GM21723 (cell line): Measurements from ENCODE around the gene LUZP4.
"Not testable (repeated sequence)": the region's sequence is repeated elsewhere in the genome, so short reads cannot be mapped to it uniquely, and the experiment has no call there.

Experiments used
- ATAC-seq: cut with Tn5 transposase; IDR thresholded peaks from one replicate; pipeline ENCODE4 v1.9.1; 2021; ENCODE audit warnings: mild to moderate bottlenecking, moderate library complexity; ENCODE audit not compliant: unreplicated experiment

LUZP4 gene

DNA sequence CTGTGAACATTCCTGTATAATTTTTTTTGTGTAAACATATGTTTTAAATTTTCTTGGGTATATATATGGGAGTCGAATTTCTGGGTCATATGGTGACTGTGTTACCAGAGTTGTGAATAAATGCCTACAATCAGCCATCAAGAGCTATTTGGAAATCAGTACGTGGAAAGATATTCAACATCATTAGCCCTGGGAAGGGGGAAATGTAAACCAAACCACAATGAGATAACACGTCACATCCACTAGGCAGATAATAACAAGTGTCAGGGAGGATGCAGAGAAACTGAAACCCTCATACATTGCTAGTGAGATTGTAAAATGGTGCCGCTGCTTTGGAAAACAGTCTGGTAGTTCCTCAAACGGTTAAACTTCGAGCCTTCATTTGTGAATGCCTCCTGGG lies 43.9 kb downstream of the LUZP4 start:
- no peak for ATAC-seq

DNA sequence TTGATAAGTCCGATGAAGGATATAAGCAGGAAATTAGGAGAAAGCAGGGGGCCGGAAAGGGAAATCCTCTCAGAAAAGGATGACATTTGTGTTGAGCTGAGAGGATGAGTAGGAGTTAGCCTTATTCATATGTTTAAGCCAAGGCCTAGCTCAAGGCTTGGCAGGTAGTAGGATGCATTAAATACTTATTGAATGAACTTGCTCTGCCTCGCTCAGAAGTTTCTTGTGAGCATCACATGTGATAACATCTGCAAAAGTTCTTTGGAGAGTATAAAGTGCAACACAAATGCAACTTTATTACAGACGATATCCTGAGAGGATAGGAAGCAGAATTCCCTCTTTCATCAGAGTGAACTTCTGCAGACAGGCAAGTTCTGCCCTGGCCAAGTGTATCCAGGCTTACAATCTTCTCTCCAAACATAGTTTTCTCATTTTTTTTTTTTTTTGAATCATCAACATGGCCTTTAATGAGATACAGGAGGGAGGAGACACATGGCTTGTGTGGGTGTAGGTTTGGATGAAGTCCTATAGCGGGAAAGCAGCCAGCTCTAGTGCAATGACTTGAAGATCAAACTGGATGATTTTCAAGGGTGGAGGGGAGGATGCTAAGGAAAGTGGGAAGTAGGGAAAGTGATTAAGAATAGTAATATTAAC lies 48.1 kb downstream of the LUZP4 start:
- ATAC-seq, result no peak

DNA sequence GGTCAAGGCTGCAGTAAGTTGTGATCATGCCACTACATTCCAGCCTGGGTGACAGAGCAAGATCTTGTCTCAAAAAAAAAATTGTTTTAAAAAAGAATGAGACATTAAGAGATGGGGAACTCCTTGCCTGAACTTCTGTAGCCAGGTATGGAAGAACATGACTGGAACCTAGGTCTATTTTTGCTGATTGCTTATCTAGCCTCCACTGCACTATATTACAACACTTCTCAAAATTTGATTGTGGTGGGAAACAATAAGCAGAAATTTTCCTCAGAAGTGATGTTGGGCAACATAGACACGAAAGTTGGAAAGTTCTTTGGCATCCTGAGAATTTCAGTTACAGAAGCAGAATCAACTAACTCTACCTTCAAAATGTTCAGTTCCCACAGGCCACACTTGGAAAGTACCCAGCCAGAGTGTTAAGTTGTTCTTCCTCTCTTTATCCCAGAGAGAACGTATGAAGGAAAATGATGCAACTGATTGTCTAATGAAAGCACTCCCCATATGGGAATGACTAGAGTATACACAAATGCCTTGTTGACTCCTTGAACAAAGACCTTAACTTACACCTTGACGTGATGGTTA lies 50.0 kb downstream of the LUZP4 start:
- no peak for ATAC-seq

DNA sequence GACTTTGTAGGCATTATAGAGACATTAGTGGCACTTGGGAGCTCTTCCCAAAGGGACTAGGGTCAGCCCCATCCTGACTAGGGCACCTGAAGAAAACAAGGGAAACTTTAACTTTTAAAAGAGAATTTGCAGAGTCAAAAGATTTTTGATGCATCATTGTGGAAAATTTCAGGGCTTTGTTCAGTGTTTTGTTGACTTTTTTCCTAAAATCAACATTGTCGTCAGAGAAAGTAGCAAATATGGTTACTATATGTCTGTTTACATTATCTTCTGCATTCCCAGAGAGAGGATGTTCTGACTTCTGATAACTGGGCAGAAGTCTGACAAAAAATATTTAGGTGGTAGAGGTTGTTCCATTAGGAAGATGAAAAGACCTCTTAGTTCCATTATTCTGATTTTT lies 51.9 kb downstream of the LUZP4 start:
- no peak for ATAC-seq

DNA sequence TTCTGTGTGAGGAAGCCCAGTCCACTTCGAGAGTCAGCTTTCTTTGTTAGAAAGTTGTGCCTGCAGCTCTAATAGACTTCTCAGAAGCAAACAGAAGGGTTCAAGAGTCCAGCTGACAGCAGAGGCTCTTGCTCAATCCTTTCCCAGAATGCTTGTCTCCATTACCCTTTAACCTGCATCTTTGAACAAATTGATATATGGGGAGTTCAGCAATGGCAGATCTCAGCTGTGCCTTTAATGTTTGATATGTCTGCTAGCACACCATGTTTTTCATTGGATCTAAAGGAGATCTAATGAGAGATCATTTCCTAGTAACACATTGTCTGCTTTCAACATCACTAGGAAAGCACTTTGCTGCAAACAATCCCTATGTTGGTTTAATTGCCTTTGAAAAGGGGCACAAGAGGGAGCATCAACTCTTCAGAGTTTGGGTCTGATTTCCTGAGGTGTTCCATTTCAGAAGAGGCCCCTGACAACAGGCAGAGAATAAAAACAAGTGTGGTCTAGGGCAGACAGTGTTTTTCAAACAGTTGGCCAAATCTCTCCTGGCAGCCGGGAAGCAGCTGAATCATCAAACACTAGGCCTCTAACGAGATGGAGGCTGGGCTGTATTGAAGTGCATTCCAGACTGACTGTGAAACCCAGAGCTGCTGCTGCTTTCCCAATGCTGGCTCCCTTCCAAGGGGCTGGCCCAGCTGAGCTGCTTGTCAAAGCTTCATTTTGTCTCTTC lies 55.5 kb downstream of the LUZP4 start:
- no peak for ATAC-seq

DNA sequence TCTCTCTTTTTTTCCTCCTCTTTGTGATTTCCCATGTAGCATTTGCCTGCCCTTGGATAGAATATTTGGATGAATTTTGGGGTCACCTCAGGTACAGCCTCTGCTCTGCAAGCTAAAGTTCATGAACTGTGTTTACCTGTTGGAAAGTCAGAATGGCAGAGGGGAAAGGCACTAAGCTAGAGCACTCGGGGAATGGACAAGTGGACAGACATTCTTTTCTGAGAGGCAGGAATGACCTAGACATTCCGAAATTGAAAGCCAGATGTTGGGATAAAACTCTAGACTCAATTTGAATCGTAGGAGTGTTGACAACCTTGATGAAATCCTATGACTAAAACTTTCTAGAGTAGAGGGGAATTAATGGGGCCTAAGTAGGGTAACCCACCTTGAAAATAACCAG lies 56.1 kb downstream of the LUZP4 start:
- ATAC-seq, result no peak

DNA sequence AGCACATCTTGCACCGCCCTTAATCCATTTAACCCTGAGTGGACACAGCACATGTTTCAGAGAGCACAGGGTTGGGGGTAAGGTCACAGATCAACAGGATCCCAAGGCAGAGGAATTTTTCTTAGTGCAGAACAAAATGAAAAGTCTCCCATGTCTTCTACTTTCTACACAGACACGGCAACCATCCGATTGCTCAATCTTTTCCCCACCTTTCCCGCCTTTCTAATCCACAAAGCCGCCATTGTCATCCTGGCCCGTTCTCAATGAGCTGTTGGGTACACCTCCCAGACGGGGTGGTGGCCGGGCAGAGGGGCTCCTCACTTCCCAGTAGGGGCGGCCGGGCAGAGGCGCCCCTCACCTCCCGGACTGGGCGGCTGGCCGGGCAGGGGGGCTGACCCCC lies 57.2 kb downstream of the LUZP4 start:
- ATAC-seq, result not testable (repeated sequence)

DNA sequence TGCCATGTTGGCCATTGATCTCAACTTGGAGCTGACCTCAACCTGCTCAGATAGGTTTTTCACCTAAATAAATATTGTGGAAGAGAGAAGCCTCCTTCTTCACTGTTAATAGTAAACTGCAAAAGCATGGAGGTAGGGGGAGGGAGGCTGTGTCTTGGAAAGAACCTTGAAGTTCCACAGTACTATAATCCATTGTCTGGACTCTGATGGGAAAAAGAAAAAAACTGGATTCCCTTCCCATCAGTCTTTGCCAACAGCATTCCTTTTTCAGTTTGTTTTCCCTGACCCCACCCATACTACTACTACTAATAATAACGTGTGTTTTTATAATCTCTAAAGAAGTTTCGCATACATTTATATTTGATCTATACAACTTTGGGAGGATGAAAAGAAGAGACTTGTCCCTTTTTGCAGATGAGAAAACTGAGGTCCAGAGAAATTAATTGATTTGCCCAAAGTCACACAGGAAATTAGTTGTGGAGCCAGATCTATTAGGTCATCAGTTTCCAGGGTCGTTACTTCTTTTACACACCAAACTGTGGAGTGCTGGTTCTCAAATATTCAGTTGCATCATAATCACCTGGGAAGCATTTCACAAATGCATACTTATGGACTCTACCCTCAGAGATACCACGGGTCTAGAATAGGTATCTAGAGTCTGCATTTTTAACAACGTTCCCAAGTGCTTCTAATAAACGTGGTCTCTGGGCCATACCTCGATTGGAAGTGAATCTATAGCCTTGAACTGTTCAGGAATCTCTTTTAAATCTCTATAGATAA lies 59.1 kb downstream of the LUZP4 start:
- no peak for ATAC-seq

DNA sequence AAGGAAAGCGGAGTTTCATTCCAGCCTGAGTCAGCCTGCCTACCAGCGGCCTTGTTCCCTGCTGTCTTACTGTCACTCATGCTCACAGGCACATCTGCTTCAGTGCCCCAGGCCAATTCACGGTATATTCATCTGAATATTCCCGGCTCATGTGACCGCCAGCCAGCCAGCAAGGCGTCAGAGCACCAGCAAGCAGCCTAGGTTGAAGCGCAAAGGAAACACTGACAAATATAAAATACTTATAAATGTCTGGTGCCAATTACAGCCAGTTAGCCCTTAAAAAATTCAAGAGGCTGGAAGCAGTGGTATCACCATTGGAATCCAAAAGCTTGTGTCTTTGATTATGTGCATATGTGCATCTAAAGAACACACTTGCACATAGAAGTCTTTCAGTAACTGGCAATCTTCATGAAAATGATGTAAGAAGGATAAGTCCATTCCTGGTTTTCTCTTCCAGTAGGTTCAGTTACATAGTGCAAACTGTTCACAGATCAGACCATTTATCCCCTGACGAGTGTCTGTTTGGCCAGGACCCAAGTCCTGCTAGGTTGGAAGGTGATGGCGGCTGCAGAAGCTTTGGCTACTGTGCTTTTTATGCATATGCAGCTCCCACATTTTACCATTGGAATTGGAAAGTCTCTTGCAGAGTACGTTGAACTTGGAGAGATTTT lies 61.3 kb downstream of the LUZP4 start:
- no peak for ATAC-seq

DNA sequence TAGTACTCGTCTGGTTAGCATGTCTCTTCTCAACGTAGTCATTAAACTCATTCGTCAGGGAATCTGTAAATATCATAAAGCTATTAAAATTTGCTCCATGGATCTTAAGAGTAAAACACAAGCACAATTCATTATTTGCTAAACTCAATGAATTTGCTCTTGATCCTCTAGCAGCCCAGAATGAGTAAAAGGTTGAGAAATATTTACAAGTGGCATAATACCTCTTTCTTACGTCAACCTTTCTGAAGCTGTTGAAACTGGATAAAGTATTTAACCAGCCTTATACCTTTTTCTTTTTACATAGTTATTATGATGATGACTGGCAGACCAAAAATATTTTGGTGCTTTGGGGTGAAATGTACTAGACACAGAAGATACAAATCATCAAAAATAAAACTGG lies 66.9 kb downstream of the LUZP4 start:
- no peak for ATAC-seq
